ENCODE measurements around the gene THG1L. TPM values are rescaled to one million over a fixed set of nuclear protein-coding genes. Genes with fewer than 3 reads are reported as not detected.
"Not testable (repeated sequence)": the region's sequence is repeated elsewhere in the genome, so short reads cannot be mapped to it uniquely, and the experiment has no call there.

THG1L gene
- total RNA-seq, result 22.8 TPM

- no peak for FAIRE-seq
- peak; percentile 79 to 91 for DNase-seq (ENCODE audit: low spot score in 2 of 2)
Observed at GRCh38 chr5:157731272-157732129, at the start of gene THG1L. Gene THG1L, plus strand, starts transcription at chr5:157731420. Its CDS starts 21 bp downstream, at chr5:157731441.

- FAIRE-seq, result no peak
- no peak for DNase-seq (ENCODE audit: low spot score in 2 of 2)
Observed at GRCh38 chr5:157682257-157682656, 49.0 kb upstream of the THG1L start.

- not testable (repeated sequence) for FAIRE-seq; DNase-seq (ENCODE audit: low spot score in 2 of 2)
Observed at GRCh38 chr5:157686276-157687197, 44.7 kb upstream of the THG1L start.

GRCh38 chr5:157687198-157687554, 44.0 kb upstream of the THG1L start:
- no peak for FAIRE-seq
- DNase-seq (ENCODE audit: low spot score in 2 of 2), result no peak

- no peak for FAIRE-seq
- DNase-seq (ENCODE audit: low spot score in 2 of 2), result no peak
Observed at GRCh38 chr5:157689942-157690689, 41.1 kb upstream of the THG1L start.

- no peak for DNase-seq (ENCODE audit: low spot score in 2 of 2)
Observed at GRCh38 chr5:157690690-157691433, 40.4 kb upstream of the THG1L start.

GRCh38 chr5:157693816-157694215, 37.4 kb upstream of the THG1L start:
- DNase-seq (ENCODE audit: low spot score in 2 of 2); FAIRE-seq: not testable (repeated sequence)

More at GRCh38 chr5:157690690-157691433, 40.4 kb upstream of the THG1L start:
- FAIRE-seq, result no peak

GRCh38 chr5:157696154-157696553, 35.1 kb upstream of the THG1L start:
- FAIRE-seq; DNase-seq (ENCODE audit: low spot score in 2 of 2): not testable (repeated sequence)

- not testable (repeated sequence) for DNase-seq (ENCODE audit: low spot score in 2 of 2); FAIRE-seq
Observed at GRCh38 chr5:157698674-157699073, 32.5 kb upstream of the THG1L start.

- FAIRE-seq, result no peak
Observed at GRCh38 chr5:157703736-157704135, 27.5 kb upstream of the THG1L start.

GRCh38 chr5:157708866-157709265, 22.4 kb upstream of the THG1L start:
- DNase-seq (ENCODE audit: low spot score in 2 of 2) (no peak), FAIRE-seq (no peak)

More at GRCh38 chr5:157703736-157704135, 27.5 kb upstream of the THG1L start:
- DNase-seq (ENCODE audit: low spot score in 2 of 2), result no peak

GRCh38 chr5:157709346-157709745, 21.9 kb upstream of the THG1L start:
- DNase-seq (ENCODE audit: low spot score in 2 of 2) (no peak), FAIRE-seq (no peak)

- DNase-seq (ENCODE audit: low spot score in 2 of 2), result no peak
- FAIRE-seq, result no peak
Observed at GRCh38 chr5:157710431-157710830, 20.8 kb upstream of the THG1L start.

- no peak for FAIRE-seq
- no peak for DNase-seq (ENCODE audit: low spot score in 2 of 2)
Observed at GRCh38 chr5:157710882-157711281, 20.3 kb upstream of the THG1L start.

GRCh38 chr5:157713830-157714595, 17.2 kb upstream of the THG1L start:
- no peak for DNase-seq (ENCODE audit: low spot score in 2 of 2)

GRCh38 chr5:157714596-157714864, 16.7 kb upstream of the THG1L start:
- no peak for FAIRE-seq
- no peak for DNase-seq (ENCODE audit: low spot score in 2 of 2)

More at GRCh38 chr5:157713830-157714595, 17.2 kb upstream of the THG1L start:
- FAIRE-seq, result no peak

GRCh38 chr5:157718519-157718918, 12.7 kb upstream of the THG1L start:
- peak; percentile 29 to 57 for DNase-seq (ENCODE audit: low spot score in 2 of 2)
- no peak for FAIRE-seq

- FAIRE-seq (no peak), DNase-seq (ENCODE audit: low spot score in 2 of 2) (no peak)
Observed at GRCh38 chr5:157719245-157719644, 12.0 kb upstream of the THG1L start.

GRCh38 chr5:157721159-157721558, 10.1 kb upstream of the THG1L start:
- FAIRE-seq (no peak), DNase-seq (ENCODE audit: low spot score in 2 of 2) (no peak)

Data from frontal cortex (tissue), 4 donors.